ENCODE results near the gene GRM8. TPM values are rescaled to one million over a fixed set of nuclear protein-coding genes. Genes with fewer than 3 reads are reported as not detected.

The GRM8 gene
- total RNA-seq, 4 donors from 2014 or later = 1.0 to 5.0 TPM; not detected in 2

DNA sequence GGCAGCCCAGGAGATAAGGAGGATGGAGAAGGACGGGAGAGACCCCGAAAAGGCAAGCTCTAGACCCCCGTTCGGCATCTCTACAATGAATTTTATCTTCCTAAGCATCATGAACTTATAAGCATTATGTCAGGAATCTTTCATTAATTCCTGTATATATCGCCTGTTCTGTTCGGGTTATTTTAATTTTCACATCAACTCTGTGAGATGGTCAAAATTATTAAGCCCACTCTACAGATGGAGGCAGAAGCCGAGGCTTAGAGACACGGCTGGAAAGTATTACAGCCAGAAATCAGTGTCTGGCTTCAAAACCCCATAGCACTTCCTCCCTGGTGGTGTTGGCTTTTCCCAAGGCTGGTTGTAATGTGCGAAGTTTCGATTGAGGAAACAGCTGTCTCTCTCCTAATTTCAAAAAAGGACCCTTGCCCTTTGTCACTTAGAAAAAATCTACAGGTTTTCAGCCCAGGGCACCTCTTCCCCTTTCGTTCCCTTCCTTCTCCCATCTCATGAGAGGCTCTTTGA is 1.5 kb upstream of the GRM8 start:
- H3K4me1 ChIP-seq = peaks cover 0 to 21% (median 11%) of the 10 kb centered on the region in 4 donors
- no peaks in the 10 kb centered on the region for H3K36me3 ChIP-seq
- DNase-seq = no peak
- H3K9me3 ChIP-seq = no peaks in the 10 kb centered on the region
- H3K4me3 ChIP-seq = peak overlapping the region; percentile 64 to 80 (median 70)
- no peak overlapping the region for H3K27ac ChIP-seq
- no peak for TF ChIP-seq POLR2A (IDR thresholded peaks at IDR 0.05)
- TF ChIP-seq, protein P1, sequence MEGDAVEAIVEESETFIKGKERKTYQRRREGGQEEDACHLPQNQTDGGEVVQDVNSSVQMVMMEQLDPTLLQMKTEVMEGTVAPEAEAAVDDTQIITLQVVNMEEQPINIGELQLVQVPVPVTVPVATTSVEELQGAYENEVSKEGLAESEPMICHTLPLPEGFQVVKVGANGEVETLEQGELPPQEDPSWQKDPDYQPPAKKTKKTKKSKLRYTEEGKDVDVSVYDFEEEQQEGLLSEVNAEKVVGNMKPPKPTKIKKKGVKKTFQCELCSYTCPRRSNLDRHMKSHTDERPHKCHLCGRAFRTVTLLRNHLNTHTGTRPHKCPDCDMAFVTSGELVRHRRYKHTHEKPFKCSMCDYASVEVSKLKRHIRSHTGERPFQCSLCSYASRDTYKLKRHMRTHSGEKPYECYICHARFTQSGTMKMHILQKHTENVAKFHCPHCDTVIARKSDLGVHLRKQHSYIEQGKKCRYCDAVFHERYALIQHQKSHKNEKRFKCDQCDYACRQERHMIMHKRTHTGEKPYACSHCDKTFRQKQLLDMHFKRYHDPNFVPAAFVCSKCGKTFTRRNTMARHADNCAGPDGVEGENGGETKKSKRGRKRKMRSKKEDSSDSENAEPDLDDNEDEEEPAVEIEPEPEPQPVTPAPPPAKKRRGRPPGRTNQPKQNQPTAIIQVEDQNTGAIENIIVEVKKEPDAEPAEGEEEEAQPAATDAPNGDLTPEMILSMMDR (IDR thresholded peaks at IDR 0.05) = no peak
- H3K27me3 ChIP-seq = peaks cover 0 to 18% of the 10 kb centered on the region in 2 donors

DNA sequence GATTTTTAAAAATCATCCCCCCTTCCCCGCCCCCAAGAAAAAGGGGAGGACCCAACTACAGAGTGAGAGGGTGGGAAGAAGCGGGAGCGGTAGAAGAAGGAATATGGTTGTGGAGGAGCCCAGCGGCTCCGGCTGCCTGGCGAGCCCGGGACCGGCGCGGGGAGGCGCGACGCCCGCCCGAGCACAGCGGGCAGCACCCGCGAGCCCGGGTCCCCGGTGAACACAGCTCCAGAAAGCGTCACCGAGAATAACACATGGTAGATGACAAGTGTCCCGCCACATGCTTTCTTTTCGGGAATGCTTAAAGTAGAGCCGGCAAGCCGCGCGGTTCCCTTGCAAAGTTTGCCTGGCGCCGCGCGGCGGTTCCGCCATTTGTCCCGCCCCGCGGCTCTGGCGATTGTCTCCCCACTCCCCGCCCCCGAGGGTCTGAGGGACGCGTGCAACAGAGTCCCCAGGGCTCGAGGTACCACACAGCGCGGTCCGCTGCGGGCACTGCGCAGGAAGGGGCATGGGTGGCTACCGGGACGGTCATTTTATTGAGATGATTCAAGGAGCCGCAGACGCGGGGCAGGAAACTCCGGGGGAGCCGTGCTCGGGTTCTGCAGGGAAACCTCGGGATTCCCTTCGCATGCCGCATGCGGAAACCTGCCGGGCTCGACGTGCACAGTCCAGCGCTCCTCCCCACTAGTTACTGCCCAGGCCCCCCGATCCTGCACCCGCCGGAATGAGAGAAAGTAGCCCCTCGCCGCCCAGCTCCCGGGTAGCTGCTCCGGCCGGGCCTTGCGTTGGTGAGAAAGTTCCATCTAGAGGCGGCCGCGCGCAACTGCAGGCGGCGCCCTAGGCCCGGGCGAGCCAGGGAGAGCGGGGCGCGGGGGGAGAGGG is 781 bp upstream of the GRM8 start:
- Histone ChIP-seq H3K36me3 (no peaks in the 10 kb centered on the region), H3K4me3 (peak overlapping the region; percentile 64 to 80 (median 70)), H3K27ac (peak overlapping the region in 1 of 4 donors; percentile 17), H3K9me3 (no peaks in the 10 kb centered on the region), H3K27me3 (peaks cover 0 to 18% of the 10 kb centered on the region in 2 donors), H3K4me1 (peaks cover 0 to 21% (median 11%) of the 10 kb centered on the region in 4 donors)
- TF ChIP-seq POLR2A (IDR thresholded peaks at IDR 0.05) = no peak
- TF ChIP-seq, protein P1 (IDR thresholded peaks at IDR 0.05) = peak in 5 of 6 experiments; percentile 62 to 90 (median 67)
- peak; percentile 46 to 77 (median 74) for DNase-seq

DNA sequence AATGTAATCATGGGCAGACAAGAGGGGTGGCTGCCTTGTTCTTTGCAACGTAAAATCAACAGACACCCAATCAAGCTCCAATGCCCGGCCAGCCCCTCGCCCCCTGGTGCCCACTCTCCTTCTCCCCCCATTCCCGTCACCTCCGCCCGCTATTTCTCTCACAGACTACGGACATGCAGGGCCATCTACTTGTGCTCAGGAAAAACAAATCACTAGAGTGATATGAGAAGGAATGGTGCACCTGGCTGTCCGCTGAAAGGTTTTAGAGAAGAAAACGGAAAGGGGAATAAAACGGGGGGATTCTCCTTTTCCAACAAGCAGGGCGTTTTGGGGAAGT is 396 bp downstream of the GRM8 start:
- peak overlapping the region; percentile 64 to 80 (median 70) for H3K4me3 ChIP-seq
- H3K27me3 ChIP-seq = peaks cover 0 to 18% of the 10 kb centered on the region in 2 donors
- H3K9me3 ChIP-seq = no peaks in the 10 kb centered on the region
- peak overlapping the region in 1 of 4 donors; percentile 17 for H3K27ac ChIP-seq
- no peak for DNase-seq
- no peaks in the 10 kb centered on the region for H3K36me3 ChIP-seq
- TF ChIP-seq, protein P1 (IDR thresholded peaks at IDR 0.05) = no peak
- no peak for TF ChIP-seq POLR2A (IDR thresholded peaks at IDR 0.05)
- peaks cover 0 to 21% (median 11%) of the 10 kb centered on the region in 4 donors for H3K4me1 ChIP-seq

DNA sequence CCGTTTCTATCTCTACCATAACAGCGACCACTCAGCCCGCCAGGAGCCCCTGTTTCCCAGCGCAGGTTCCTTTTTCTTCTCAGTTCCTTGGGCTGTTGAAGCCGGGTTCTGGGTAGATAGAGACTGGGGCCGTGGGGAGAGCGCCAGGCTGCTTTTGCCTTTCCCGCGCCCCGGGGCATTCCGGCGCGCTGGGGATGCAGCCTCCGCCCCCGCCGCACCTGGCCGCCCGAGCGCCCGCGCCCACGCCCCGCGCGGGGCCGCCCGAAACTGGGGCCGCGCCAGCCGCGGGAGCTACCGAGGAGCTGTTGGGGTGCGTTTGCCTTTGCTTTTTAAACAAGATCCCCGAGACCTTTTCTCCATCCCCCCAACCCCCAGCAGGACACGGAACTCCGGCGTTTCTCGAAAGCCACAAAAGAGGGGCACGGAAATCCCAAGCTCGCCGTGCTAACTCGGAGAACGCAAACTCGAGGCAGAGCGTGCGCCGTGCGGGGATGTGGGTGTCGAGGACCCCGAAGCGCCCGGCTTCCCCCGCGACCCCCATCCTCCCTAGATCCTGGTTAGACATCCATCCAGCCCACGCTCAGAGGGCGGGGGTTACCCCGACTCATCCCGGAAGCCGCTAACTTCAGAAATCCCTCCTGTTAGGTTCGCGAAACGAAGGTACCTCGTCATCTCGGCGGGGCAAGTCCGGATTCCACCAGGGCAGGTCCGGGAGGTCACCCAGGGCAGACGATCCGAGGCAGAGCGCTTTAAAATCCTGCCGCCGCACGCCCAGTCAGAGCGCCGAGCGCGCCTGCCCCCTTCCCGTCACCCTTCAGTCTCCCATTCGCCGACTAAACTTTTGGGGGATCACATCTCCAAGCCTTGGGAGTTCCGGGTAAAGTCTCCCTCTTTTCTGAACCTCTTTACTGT is 1.0 kb downstream of the GRM8 start:
- Histone ChIP-seq H3K27ac (no peak overlapping the region), H3K4me1 (peaks cover 0 to 21% (median 11%) of the 10 kb centered on the region in 4 donors), H3K36me3 (no peaks in the 10 kb centered on the region), H3K9me3 (no peaks in the 10 kb centered on the region), H3K4me3 (peak overlapping the region; percentile 64 to 80 (median 70)), H3K27me3 (peaks cover 0 to 18% of the 10 kb centered on the region in 2 donors)
- peak in 2 of 3 donors; percentile 45 to 46 for DNase-seq
- TF ChIP-seq, protein P1 (IDR thresholded peaks at IDR 0.05) = no peak
- no peak for TF ChIP-seq POLR2A (IDR thresholded peaks at IDR 0.05)

DNA sequence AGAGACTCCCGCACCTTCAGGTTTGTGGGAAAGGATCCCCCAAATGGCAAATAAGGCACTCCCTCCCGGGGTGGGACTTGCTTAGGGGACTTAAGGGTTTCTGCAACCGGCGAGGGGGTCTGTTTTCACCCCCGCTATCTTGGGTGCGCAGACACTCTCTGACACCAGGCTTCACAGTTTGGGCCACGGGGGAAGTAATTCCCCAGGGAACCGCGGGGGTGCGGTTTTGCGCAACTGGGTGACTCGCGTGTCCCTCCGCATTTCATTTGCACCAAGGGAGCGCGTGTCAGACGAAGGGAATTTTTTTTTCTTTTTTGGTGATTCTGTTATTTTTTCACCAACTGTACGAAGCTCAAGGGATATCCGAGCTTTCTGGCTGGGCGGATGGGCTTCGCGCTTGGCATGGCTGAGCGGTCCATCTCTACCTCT is 1.7 kb downstream of the GRM8 start:
- DNase-seq = no peak
- H3K36me3 ChIP-seq = no peaks in the 10 kb centered on the region
- peaks cover 0 to 18% of the 10 kb centered on the region in 2 donors for H3K27me3 ChIP-seq
- no peak overlapping the region for H3K27ac ChIP-seq
- no peaks in the 10 kb centered on the region for H3K9me3 ChIP-seq
- peaks cover 0 to 21% (median 11%) of the 10 kb centered on the region in 4 donors for H3K4me1 ChIP-seq
- H3K4me3 ChIP-seq = peak overlapping the region in 2 of 4 donors; percentile 69 to 71
- TF ChIP-seq, protein P1 (IDR thresholded peaks at IDR 0.05) = no peak
- TF ChIP-seq POLR2A (IDR thresholded peaks at IDR 0.05) = no peak
